Measurements from ENCODE around the gene PCBP2.

GRCh38 chr12:53476769-53477209 is 24.9 kb downstream of the PCBP2 start:
- TF ChIP-seq POLR2A (IDR thresholded peaks at IDR 0.05): no peak
- TF ChIP-seq, protein P1, sequence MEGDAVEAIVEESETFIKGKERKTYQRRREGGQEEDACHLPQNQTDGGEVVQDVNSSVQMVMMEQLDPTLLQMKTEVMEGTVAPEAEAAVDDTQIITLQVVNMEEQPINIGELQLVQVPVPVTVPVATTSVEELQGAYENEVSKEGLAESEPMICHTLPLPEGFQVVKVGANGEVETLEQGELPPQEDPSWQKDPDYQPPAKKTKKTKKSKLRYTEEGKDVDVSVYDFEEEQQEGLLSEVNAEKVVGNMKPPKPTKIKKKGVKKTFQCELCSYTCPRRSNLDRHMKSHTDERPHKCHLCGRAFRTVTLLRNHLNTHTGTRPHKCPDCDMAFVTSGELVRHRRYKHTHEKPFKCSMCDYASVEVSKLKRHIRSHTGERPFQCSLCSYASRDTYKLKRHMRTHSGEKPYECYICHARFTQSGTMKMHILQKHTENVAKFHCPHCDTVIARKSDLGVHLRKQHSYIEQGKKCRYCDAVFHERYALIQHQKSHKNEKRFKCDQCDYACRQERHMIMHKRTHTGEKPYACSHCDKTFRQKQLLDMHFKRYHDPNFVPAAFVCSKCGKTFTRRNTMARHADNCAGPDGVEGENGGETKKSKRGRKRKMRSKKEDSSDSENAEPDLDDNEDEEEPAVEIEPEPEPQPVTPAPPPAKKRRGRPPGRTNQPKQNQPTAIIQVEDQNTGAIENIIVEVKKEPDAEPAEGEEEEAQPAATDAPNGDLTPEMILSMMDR (IDR thresholded peaks at IDR 0.05): peak in 1 of 4 experiments; percentile 12

Data from prostate gland (tissue), 2 donors.